ENCODE results near the gene PDE7B.

GRCh38 chr6:136113736-136114173, 262.3 kb downstream of the PDE7B start:
- no peak for TF ChIP-seq EZH2 (IDR thresholded peaks at IDR 0.05; ENCODE audit: insufficient read depth, poor library complexity, severe bottlenecking)
- TF ChIP-seq EZH2phosphoT487 (IDR thresholded peaks at IDR 0.05; ENCODE audit: insufficient read depth, low read depth), result no peak
